ENCODE measurements around the gene METTL15.

- TF ChIP-seq CTCF (IDR thresholded peaks at IDR 0.05) (no peak), POLR2A (IDR thresholded peaks at IDR 0.05) (no peak), POLR2AphosphoS5 (IDR thresholded peaks at IDR 0.05) (no peak)
These were observed 35.9 kb upstream of the METTL15 start for GRCh38 chr11:28072321-28072720.

Measured in prostate gland (tissue), 2 donors.